Spleen (tissue), 11 donors: ENCODE results near the gene CCDC192. TPM values are rescaled to one million over a fixed set of nuclear protein-coding genes. Genes with fewer than 3 reads are reported as not detected.

Source experiments
- DNase-seq: peaks from one replicate; pipeline ENCODE4 v3.0.0-alpha.2; 2020
- H3K27ac ChIP-seq, 8 donors: fragments of 200-600 bp; sonication (generic) in 7 of 8; 1 replicate in 4 of 8; 2 replicates in 4 of 8; pipeline versions ENCODE4 v1.5.0 to v1.8.0; 2016 to 2021; ENCODE audit warnings: inconsistent platforms in 4 of 8, mild to moderate bottlenecking in 4 of 8, moderate library complexity in 1 of 8
- H3K27me3 ChIP-seq, 7 donors: fragments of 200-600 bp; sonication (generic) in 6 of 7; replicated peaks in 1 of 7; 1 replicate in 4 of 7; 2 replicates in 3 of 7; pipeline versions ENCODE4 v1.5.0 to v1.8.0; 2016 to 2021; ENCODE audit warnings: inconsistent platforms in 3 of 7, mild to moderate bottlenecking in 1 of 7
- H3K36me3 ChIP-seq, 6 donors: fragments of 200-600 bp; sonication (generic) in 5 of 6; 1 replicate in 4 of 6; 2 replicates in 2 of 6; pipeline versions ENCODE4 v1.5.0 to v1.8.0; 2016 to 2021; ENCODE audit warnings: inconsistent platforms in 2 of 6
- H3K4me1 ChIP-seq, 6 donors: fragments of 200-600 bp; sonication (generic) in 5 of 6; 1 replicate in 3 of 6; 2 replicates in 3 of 6; pipeline versions ENCODE4 v1.5.0 to v1.8.0; 2016 to 2021; ENCODE audit warnings: inconsistent platforms in 3 of 6
- H3K4me3 ChIP-seq, 8 donors: fragments of 200-600 bp; sonication (generic) in 7 of 8; 1 replicate in 4 of 8; 2 replicates in 4 of 8; pipeline versions ENCODE4 v1.5.0 to v1.8.0; 2016 to 2021; ENCODE audit warnings: inconsistent platforms in 4 of 8, mild to moderate bottlenecking in 4 of 8, moderate library complexity in 2 of 8
- H3K9me3 ChIP-seq, 8 donors: fragments of 200-600 bp; sonication (generic) in 7 of 8; 1 replicate in 4 of 8; 2 replicates in 4 of 8; pipeline versions ENCODE4 v1.5.0 to v1.8.0; 2016 to 2021; ENCODE audit warnings: inconsistent platforms in 4 of 8
- CTCF ChIP-seq, 11 experiments: fragments of 200-600 bp in 7 of 11; fragments of 450-650 bp in 4 of 11; sonication (generic) in 4 of 11; IDR thresholded peaks in 8 of 11; conservative IDR thresholded peaks in 3 of 11; 1 replicate in 7 of 11; 2 replicates in 4 of 11; pipeline versions ENCODE4 v1.4.0 to v1.8.0; 2016 to 2021; ENCODE audit warnings: antibody characterized with exemption in 11 of 11, inconsistent platforms in 4 of 11, mild to moderate bottlenecking in 1 of 11
- POLR2A ChIP-seq, 3 donors: fragments of 450-650 bp; IDR thresholded peaks; one replicate each; pipeline ENCODE4 v1.5.1; 2017; ENCODE audit warnings: antibody characterized with exemption in 3 of 3, mild to moderate bottlenecking in 1 of 3
- POLR2AphosphoS5 ChIP-seq, 3 donors: sonication (generic); formaldehyde crosslinking; IDR thresholded peaks; one replicate each; pipeline ENCODE4 v1.5.1; 2017; ENCODE audit warnings: antibody characterized with exemption in 3 of 3
- WGBS, 5 donors: extraction: QIAGEN DNeasy Blood & Tissue Kit in 3 of 5; methylation state at CpG; one replicate each; pipeline versions ENCODE4 v1.1.5 to v1.1.7; 2013 to 2018; 5-methylcytosine and 5-hydroxymethylcytosine counted together
- intact Hi-C: fragments of 100-400 bp; cut with DNase I; formaldehyde crosslinking; loops from one replicate; pipeline ENCODE4 v1.15.0; 2023; ENCODE audit warnings: low total_unique reads
- polyA plus RNA-seq, 3 donors: library from polyadenylated mRNA; stranded (reverse); fragments of 200-250 nt; gene quantifications; one replicate each; pipeline ENCODE4 v1.2.1, GENCODE V29; 2013
- total RNA-seq, 7 donors: library from RNA; depleted of rRNA in 3 of 7; stranded (reverse); fragments of >200 nt in 3 of 7; fragmentation: NEBNext Ultra II Directional in 4 of 7; extraction: Animal tissue kit (Norgen Biotek cat#: 25700) in 4 of 7; gene quantifications; one replicate each; pipeline versions ENCODE4 v1.1.0 to v1.2.1, GENCODE V29; 2016 to 2021
- donor health status: healthy with polysubstance abuse.
- donor health status: DM: no; HTN: no; CAD: no; lungs with moderate emphysema.
- donor health status: DM: no; HTN: no; CAD: no.
- donor health status: Bipolar disorder and iron deficiency.
- donor health status: healthy.
- donor health status: DM: no; HTN: no; CAD: no.
- donor health status: DM: yes; HTN: yes; CAD: no.

Gene CCDC192
- total and polyA plus RNA-seq, 10 donors = not detected

GRCh38 chr5:127925916-127926315 is 222.7 kb downstream of the CCDC192 start:
- Histone ChIP-seq H3K27me3 (no peaks in the 10 kb centered on the region), H3K9me3 (no peaks in the 10 kb centered on the region), H3K4me3 (no peak overlapping the region), H3K36me3 (no peaks in the 10 kb centered on the region), H3K4me1 (no peaks in the 10 kb centered on the region), H3K27ac (no peak overlapping the region)
- intact Hi-C loops = no loop called here
- 39 to 63% (median 55%) methylated on average over 4 of the region's 4 CpGs for WGBS, 5 donors
- DNase-seq = no peak
- TF ChIP-seq POLR2A (IDR thresholded peaks at IDR 0.05) (no peak), CTCF (IDR thresholded peaks at IDR 0.05 in 8 of 11, conservative IDR thresholded peaks at IDR 0.05 in 3 of 11) (no peak), POLR2AphosphoS5 (IDR thresholded peaks at IDR 0.05) (no peak)

GRCh38 chr5:127926974-127927373 is 223.8 kb downstream of the CCDC192 start:
- TF ChIP-seq CTCF (IDR thresholded peaks at IDR 0.05 in 8 of 11, conservative IDR thresholded peaks at IDR 0.05 in 3 of 11) = no peak
- no peak for TF ChIP-seq POLR2A (IDR thresholded peaks at IDR 0.05)
- TF ChIP-seq POLR2AphosphoS5 (IDR thresholded peaks at IDR 0.05) = no peak
- Histone ChIP-seq H3K4me3 (no peak overlapping the region), H3K4me1 (no peaks in the 10 kb centered on the region), H3K27me3 (no peaks in the 10 kb centered on the region), H3K36me3 (no peaks in the 10 kb centered on the region), H3K27ac (no peak overlapping the region), H3K9me3 (no peaks in the 10 kb centered on the region)
- intact Hi-C loops = no loop called here
- no peak for DNase-seq
- 89 to 97% (median 95%) methylated on average over 3 of the region's 3 CpGs for WGBS, 5 donors

GRCh38 chr5:127928053-127928452 is 224.9 kb downstream of the CCDC192 start:
- Histone ChIP-seq H3K27ac (no peak overlapping the region), H3K27me3 (no peaks in the 10 kb centered on the region), H3K9me3 (no peaks in the 10 kb centered on the region), H3K36me3 (no peaks in the 10 kb centered on the region), H3K4me1 (no peaks in the 10 kb centered on the region), H3K4me3 (no peak overlapping the region)
- WGBS, 5 donors = 85 to 99% (median 97%) methylated on average over 4 of the region's 4 CpGs
- TF ChIP-seq CTCF (IDR thresholded peaks at IDR 0.05 in 8 of 11, conservative IDR thresholded peaks at IDR 0.05 in 3 of 11) = no peak
- TF ChIP-seq POLR2A (IDR thresholded peaks at IDR 0.05) = no peak
- TF ChIP-seq POLR2AphosphoS5 (IDR thresholded peaks at IDR 0.05) = no peak
- DNase-seq = no peak
- intact Hi-C loops = no loop called here

- H3K4me3 ChIP-seq = no peak overlapping the region
- H3K9me3 ChIP-seq = no peaks in the 10 kb centered on the region
- intact Hi-C loops = no loop called here
- H3K27me3 ChIP-seq = no peaks in the 10 kb centered on the region
- no peaks in the 10 kb centered on the region for H3K4me1 ChIP-seq
- no peak overlapping the region for H3K27ac ChIP-seq
- no peak for TF ChIP-seq POLR2A (IDR thresholded peaks at IDR 0.05)
- no peak for TF ChIP-seq CTCF (IDR thresholded peaks at IDR 0.05 in 8 of 11, conservative IDR thresholded peaks at IDR 0.05 in 3 of 11)
- TF ChIP-seq POLR2AphosphoS5 (IDR thresholded peaks at IDR 0.05) = no peak
- no peaks in the 10 kb centered on the region for H3K36me3 ChIP-seq
- no peak for DNase-seq
Measured at GRCh38 chr5:127930311-127930710, 227.1 kb downstream of the CCDC192 start.
